Adrenal gland (tissue), 12 donors: ENCODE results near the gene S100A8. TPM values are rescaled to one million over a fixed set of nuclear protein-coding genes. Genes with fewer than 3 reads are reported as not detected.

Experiments
- DNase-seq, 7 donors: peaks; one replicate each; pipeline ENCODE4 v3.0.0-alpha.2; 2019 to 2020
- H3K27ac ChIP-seq, 5 donors: fragments of 200-600 bp; sonication (generic) in 4 of 5; 1 replicate in 3 of 5; 2 replicates in 2 of 5; pipeline versions ENCODE4 v1.5.1 to v1.8.0; 2016 to 2020; ENCODE audit warnings: mild to moderate bottlenecking in 1 of 5
- H3K27me3 ChIP-seq: fragments of 200-600 bp; 2 replicates; pipeline ENCODE4 v1.8.0; 2021
- H3K36me3 ChIP-seq, 2 donors: fragments of 200-600 bp; replicated peaks in 1 of 2; 1 replicate in 1 of 2; 2 replicates in 1 of 2; pipeline versions ENCODE4 v1.5.1 to v1.8.0; 2018 to 2022
- H3K4me1 ChIP-seq, 2 donors: fragments of 200-600 bp; replicated peaks in 1 of 2; 1 replicate in 1 of 2; 2 replicates in 1 of 2; pipeline versions ENCODE4 v1.5.1 to v1.8.0; 2018 to 2021
- H3K4me3 ChIP-seq, 4 donors: fragments of 200-600 bp; sonication (generic) in 3 of 4; one replicate each; pipeline ENCODE4 v1.5.1; 2016 to 2018
- H3K9me3 ChIP-seq, 3 donors: fragments of 200-600 bp; sonication (generic) in 1 of 3; replicated peaks in 1 of 3; 1 replicate in 2 of 3; 2 replicates in 1 of 3; pipeline versions ENCODE4 v1.5.1 to v1.8.0; 2016 to 2021
- CTCF ChIP-seq, 6 experiments: fragments of 450-650 bp in 4 of 6; fragments of 200-600 bp in 2 of 6; sonication (generic) in 1 of 6; IDR thresholded peaks; 1 replicate in 5 of 6; 2 replicates in 1 of 6; pipeline versions ENCODE4 v1.5.1 to v1.8.0; 2016 to 2021; ENCODE audit warnings: antibody characterized with exemption in 6 of 6, mild to moderate bottlenecking in 2 of 6, moderate library complexity in 1 of 6
- POLR2A ChIP-seq, 2 donors: fragments of 450-650 bp; IDR thresholded peaks; one replicate each; pipeline ENCODE4 v1.6.1; 2017; ENCODE audit warnings: antibody characterized with exemption in 2 of 2, mild to moderate bottlenecking in 2 of 2, moderate library complexity in 1 of 2
- WGBS, 4 donors: extraction: QIAGEN DNeasy Blood & Tissue Kit in 2 of 4; methylation state at CpG; one replicate each; pipeline versions ENCODE4 v1.1.5 to v1.1.7; 2013 to 2017; 5-methylcytosine and 5-hydroxymethylcytosine counted together
- intact Hi-C, 2 donors: fragments of 100-400 bp; cut with DNase I; formaldehyde crosslinking; loops; one replicate each; pipeline versions ENCODE4 v1.14.1 to v1.15.0; 2022 to 2023
- polyA plus RNA-seq, 3 donors: library from polyadenylated mRNA; stranded (reverse); fragments of 200-250 nt in 2 of 3; fragments of 350-450 nt in 1 of 3; fragmentation: Illumina TruSeq in 1 of 3; extraction: RNeasy Lipid Tissue Mini Kit (QIAGEN cat#74804) in 1 of 3; gene quantifications; one replicate each; pipeline ENCODE4 v1.2.3, GENCODE V29; 2013 to 2014
- total RNA-seq, 9 donors: library from RNA; depleted of rRNA in 4 of 9; stranded (reverse); fragments of >200 nt in 4 of 9; fragments of 120-200 nt in 1 of 9; fragmentation: NEBNext Ultra II Directional in 1 of 9; extraction: Animal tissue kit (Norgen Biotek cat#: 25700) in 1 of 9; gene quantifications; one replicate each; pipeline versions ENCODE4 v1.1.0 to v1.2.4, GENCODE V29; 2013 to 2023
- donor health status: healthy with polysubstance abuse.
- donor health status: Bipolar disorder and iron deficiency.
- donor health status: DM: yes; HTN: yes; CAD: no.
- donor health status: DM: no; HTN: no; CAD: no.
- donor health status: DM: no; HTN: no; CAD: no.
- donor health status: DM: yes; HTN: yes; CAD: no.

S100A8 gene
- total and polyA plus RNA-seq, 12 donors = 3.4 to 257 (median 58.0) TPM

DNA sequence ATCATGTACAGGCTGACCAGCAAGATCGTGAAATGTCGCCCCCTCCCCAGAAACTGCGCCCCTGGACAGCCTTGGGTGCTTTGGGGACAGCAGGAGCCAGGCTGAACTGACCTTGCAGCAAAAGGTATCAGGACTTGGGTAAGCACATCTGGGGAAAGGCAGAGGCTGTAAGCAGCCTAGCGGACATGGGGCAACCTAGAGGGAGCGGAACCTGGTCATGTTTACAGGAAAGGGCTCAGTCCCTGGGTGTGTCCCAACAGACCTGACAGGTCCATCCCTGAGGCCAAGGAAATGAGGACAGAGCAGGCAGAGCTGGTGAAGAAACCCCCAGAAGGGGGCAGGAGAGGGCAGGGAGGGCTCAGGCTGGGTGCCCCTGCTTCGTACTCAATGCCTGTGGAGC lies 3.1 kb upstream of the S100A8 start:
- H3K27me3 ChIP-seq = no peaks in the 10 kb centered on the region
- H3K4me3 ChIP-seq = no peak overlapping the region
- no peak overlapping the region for H3K27ac ChIP-seq
- intact Hi-C loops = no loop called here
- no peaks in the 10 kb centered on the region for H3K4me1 ChIP-seq
- H3K36me3 ChIP-seq = no peaks in the 10 kb centered on the region
- no peak for DNase-seq
- no peaks in the 10 kb centered on the region for H3K9me3 ChIP-seq
- 73 to 92% (median 76%) methylated on average over 5 to 6 of the region's 6 CpGs for WGBS, 4 donors
- TF ChIP-seq CTCF (IDR thresholded peaks at IDR 0.05) (no peak), POLR2A (IDR thresholded peaks at IDR 0.05) (no peak)

GRCh38 chr1:153392822-153393221 lies 1.9 kb upstream of the S100A8 start:
- 63 to 73% (median 66%) methylated on average over 3 of the region's 3 CpGs for WGBS, 4 donors
- TF ChIP-seq POLR2A (IDR thresholded peaks at IDR 0.05) (no peak), CTCF (IDR thresholded peaks at IDR 0.05) (no peak)
- Histone ChIP-seq H3K27me3 (no peaks in the 10 kb centered on the region), H3K4me3 (no peak overlapping the region), H3K4me1 (no peaks in the 10 kb centered on the region), H3K36me3 (no peaks in the 10 kb centered on the region), H3K27ac (no peak overlapping the region), H3K9me3 (no peaks in the 10 kb centered on the region)
- intact Hi-C loops = no loop called here
- no peak for DNase-seq

- no peaks in the 10 kb centered on the region for H3K27me3 ChIP-seq
- H3K4me3 ChIP-seq = no peak overlapping the region
- no peak for TF ChIP-seq CTCF (IDR thresholded peaks at IDR 0.05)
- no peak for TF ChIP-seq POLR2A (IDR thresholded peaks at IDR 0.05)
- no peaks in the 10 kb centered on the region for H3K9me3 ChIP-seq
- intact Hi-C loops = no loop called here
- DNase-seq = no peak
- no peak overlapping the region for H3K27ac ChIP-seq
- H3K4me1 ChIP-seq = no peaks in the 10 kb centered on the region
- no peaks in the 10 kb centered on the region for H3K36me3 ChIP-seq
- WGBS, 4 donors = 42 to 47% (median 46%) methylated on average over 3 of the region's 3 CpGs
Observed at GRCh38 chr1:153392258-153392657, 1.4 kb upstream of the S100A8 start.

DNA sequence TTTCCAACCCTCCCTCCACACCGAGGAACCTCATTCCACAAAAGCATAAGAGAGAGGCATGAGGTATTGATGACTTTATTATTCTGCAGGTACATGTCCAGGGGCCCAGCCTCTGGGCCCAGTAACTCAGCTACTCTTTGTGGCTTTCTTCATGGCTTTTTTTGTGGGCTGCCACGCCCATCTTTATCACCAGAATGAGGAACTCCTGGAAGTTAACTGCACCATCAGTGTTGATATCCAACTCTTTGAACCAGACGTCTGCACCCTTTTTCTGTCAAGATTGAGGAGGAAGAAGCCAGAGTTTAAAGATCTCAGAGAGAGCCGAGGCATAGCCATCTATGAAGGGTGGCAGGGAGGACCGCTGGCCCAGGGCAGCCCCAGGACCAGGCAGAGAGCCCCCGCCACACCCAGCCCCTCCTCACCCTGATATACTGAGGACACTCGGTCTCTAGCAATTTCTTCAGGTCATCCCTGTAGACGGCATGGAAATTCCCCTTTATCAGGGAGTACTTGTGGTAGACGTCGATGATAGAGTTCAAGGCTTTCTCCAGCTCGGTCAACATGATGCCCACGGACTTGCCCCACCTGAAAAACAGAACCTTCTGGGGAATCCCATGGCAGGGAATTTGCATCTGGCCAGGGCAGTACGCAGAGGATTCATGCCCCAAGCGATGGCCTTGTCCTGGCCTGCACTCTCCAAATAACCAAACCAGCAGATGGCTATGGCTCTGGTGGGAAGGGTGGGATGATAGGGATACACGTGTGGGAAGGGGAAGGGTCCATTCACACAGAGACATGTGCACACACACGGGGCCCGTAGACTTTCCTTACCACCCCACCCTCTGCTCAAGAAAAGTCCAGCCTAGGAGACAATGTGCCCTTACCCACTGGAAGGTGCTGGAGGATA lies 647 bp downstream of the S100A8 start:
- no peak for TF ChIP-seq CTCF (IDR thresholded peaks at IDR 0.05)
- TF ChIP-seq POLR2A (IDR thresholded peaks at IDR 0.05) = no peak
- Histone ChIP-seq H3K9me3 (no peaks in the 10 kb centered on the region), H3K4me3 (no peak overlapping the region), H3K36me3 (no peaks in the 10 kb centered on the region), H3K27me3 (no peaks in the 10 kb centered on the region), H3K4me1 (peaks cover 0 to 3% of the 10 kb centered on the region in 2 donors), H3K27ac (peak overlapping the region in 1 of 5 donors; percentile 29)
- intact Hi-C loops = no loop called here
- DNase-seq = no peak
- WGBS, 4 donors = 61 to 66% (median 65%) methylated on average over 14 to 17 of the region's 17 CpGs
